DOHH2 (cell line): ENCODE measurements around the gene BNC2.

Source experiments
- H3F3A ChIP-seq: fragments of 200-600 bp; sonication (generic), shearing (Covaris generic); 2 replicates; pipeline ENCODE4 v1.6.0; 2016; ENCODE audit warnings: antibody characterized with exemption, mild to moderate bottlenecking; ENCODE audit not compliant: control insufficient read depth, insufficient read depth
- H3K27ac ChIP-seq: fragments of 200-600 bp; sonication (generic); 2 replicates; pipeline ENCODE4 v1.5.1; 2014; ENCODE audit warnings: low read depth, mild to moderate bottlenecking, low read length, moderate library complexity
- H3K27me3 ChIP-seq: fragments of 200-600 bp; sonication (generic); 2 replicates; pipeline ENCODE4 v1.6.1; 2014; ENCODE audit warnings: mild to moderate bottlenecking, low read length, mixed read lengths; ENCODE audit not compliant: control insufficient read depth
- H3K36me3 ChIP-seq: fragments of 200-600 bp; sonication (generic); 2 replicates; pipeline ENCODE4 v1.6.1; 2014; ENCODE audit warnings: mild to moderate bottlenecking, low read length, moderate library complexity, mixed read lengths; ENCODE audit not compliant: control insufficient read depth
- H3K4me1 ChIP-seq: fragments of 200-600 bp; sonication (generic); 2 replicates; pipeline ENCODE4 v1.6.1; 2014; ENCODE audit warnings: mild to moderate bottlenecking, low read length, mixed read lengths; ENCODE audit not compliant: control insufficient read depth
- H3K4me2 ChIP-seq: fragments of 200-600 bp; sonication (generic); 2 replicates; pipeline ENCODE4 v1.6.0; 2014; ENCODE audit warnings: mild to moderate bottlenecking, low read length, moderate library complexity
- H3K4me3 ChIP-seq: fragments of 200-600 bp; sonication (generic); 2 replicates; pipeline ENCODE4 v1.5.1; 2014; ENCODE audit warnings: mild to moderate bottlenecking, low read length, mixed read lengths
- H3K79me2 ChIP-seq: fragments of 200-600 bp; sonication (generic); 2 replicates; pipeline ENCODE4 v1.6.1; 2014; ENCODE audit warnings: mild to moderate bottlenecking, low read length, mixed read lengths; ENCODE audit not compliant: control insufficient read depth
- H3K9me2 ChIP-seq: fragments of 200-600 bp; sonication (generic); replicated peaks from 2 replicates; pipeline ENCODE4 v1.6.1; 2014; ENCODE audit warnings: mild to moderate bottlenecking, low read length, mixed read lengths; ENCODE audit not compliant: control insufficient read depth
- H3K9me3 ChIP-seq: fragments of 200-600 bp; sonication (generic); 2 replicates; pipeline ENCODE4 v1.6.1; 2014; ENCODE audit warnings: antibody characterized with exemption, low read length, mixed read lengths; ENCODE audit not compliant: control insufficient read depth, insufficient read depth
- H4K20me1 ChIP-seq: fragments of 200-600 bp; sonication (generic); 2 replicates; pipeline ENCODE4 v1.6.0; 2014; ENCODE audit warnings: low read depth, mild to moderate bottlenecking, antibody characterized with exemption, low read length, moderate library complexity; ENCODE audit not compliant: control insufficient read depth, insufficient read depth
- CTCF ChIP-seq: fragments of 200-600 bp; sonication (generic); IDR thresholded peaks from one replicate; pipeline ENCODE4 v1.5.1; 2014; ENCODE audit warnings: antibody characterized with exemption, mild to moderate bottlenecking, low read depth, low read length; ENCODE audit not compliant: poor library complexity, severe bottlenecking
- EZH2phosphoT487 ChIP-seq: fragments of 200-600 bp; sonication (generic); IDR thresholded peaks from 2 replicates; pipeline ENCODE4 v1.6.1; 2017; ENCODE audit warnings: borderline replicate concordance, mild to moderate bottlenecking, antibody characterized with exemption, low read length, moderate library complexity, mixed read lengths

The BNC2 gene

GRCh38 chr9:16515207-16515606 is 355.3 kb downstream of the BNC2 start:
- Histone ChIP-seq H3K9me3 (no peaks in the 10 kb centered on the region), H3K4me2 (no peak overlapping the region), H3F3A (no peaks in the 10 kb centered on the region), H3K9me2 (no peaks in the 10 kb centered on the region), H3K4me3 (no peak overlapping the region), H3K4me1 (no peaks in the 10 kb centered on the region), H3K27ac (no peak overlapping the region), H3K36me3 (no peaks in the 10 kb centered on the region), H3K27me3 (no peaks in the 10 kb centered on the region), H3K79me2 (no peaks in the 10 kb centered on the region), H4K20me1 (no peaks in the 10 kb centered on the region)
- no peak for TF ChIP-seq CTCF
- no peak for TF ChIP-seq EZH2phosphoT487

GRCh38 chr9:16514131-16514530 is 356.3 kb downstream of the BNC2 start:
- no peaks in the 10 kb centered on the region for H3K9me3 ChIP-seq
- no peak overlapping the region for H3K4me3 ChIP-seq
- TF ChIP-seq CTCF: no peak
- no peak for TF ChIP-seq EZH2phosphoT487
- H4K20me1 ChIP-seq: no peaks in the 10 kb centered on the region
- H3K9me2 ChIP-seq: no peaks in the 10 kb centered on the region
- H3K36me3 ChIP-seq: no peaks in the 10 kb centered on the region
- H3K27ac ChIP-seq: no peak overlapping the region
- no peaks in the 10 kb centered on the region for H3F3A ChIP-seq
- H3K27me3 ChIP-seq: no peaks in the 10 kb centered on the region
- H3K4me1 ChIP-seq: no peaks in the 10 kb centered on the region
- H3K4me2 ChIP-seq: no peak overlapping the region
- H3K79me2 ChIP-seq: no peaks in the 10 kb centered on the region

GRCh38 chr9:16512281-16512680 is 358.2 kb downstream of the BNC2 start:
- no peaks in the 10 kb centered on the region for H3K4me1 ChIP-seq
- H3K9me2 ChIP-seq: no peaks in the 10 kb centered on the region
- no peak overlapping the region for H3K4me3 ChIP-seq
- no peaks in the 10 kb centered on the region for H3K36me3 ChIP-seq
- no peak overlapping the region for H3K27ac ChIP-seq
- H3F3A ChIP-seq: no peaks in the 10 kb centered on the region
- H3K27me3 ChIP-seq: no peaks in the 10 kb centered on the region
- no peaks in the 10 kb centered on the region for H3K9me3 ChIP-seq
- H3K79me2 ChIP-seq: no peaks in the 10 kb centered on the region
- no peak overlapping the region for H3K4me2 ChIP-seq
- no peaks in the 10 kb centered on the region for H4K20me1 ChIP-seq
- TF ChIP-seq CTCF (no peak), EZH2phosphoT487 (no peak)

- no peak overlapping the region for H3K4me2 ChIP-seq
- no peaks in the 10 kb centered on the region for H3K27me3 ChIP-seq
- H3F3A ChIP-seq: no peaks in the 10 kb centered on the region
- no peaks in the 10 kb centered on the region for H3K79me2 ChIP-seq
- no peaks in the 10 kb centered on the region for H3K9me2 ChIP-seq
- H3K36me3 ChIP-seq: no peaks in the 10 kb centered on the region
- no peak overlapping the region for H3K27ac ChIP-seq
- H4K20me1 ChIP-seq: no peaks in the 10 kb centered on the region
- no peaks in the 10 kb centered on the region for H3K9me3 ChIP-seq
- no peak for TF ChIP-seq CTCF
- TF ChIP-seq EZH2phosphoT487: no peak
- H3K4me3 ChIP-seq: no peak overlapping the region
- H3K4me1 ChIP-seq: no peaks in the 10 kb centered on the region
Observed at GRCh38 chr9:16510482-16510881, 360.0 kb downstream of the BNC2 start.
